Stomach (tissue), 9 donors: Measurements from ENCODE around the gene AP1S3. TPM values are rescaled to one million over a fixed set of nuclear protein-coding genes. Genes with fewer than 3 reads are reported as not detected.

Source experiments
- DNase-seq, 2 donors: peaks; one replicate each; pipeline versions ENCODE4 v3.0.0 to v3.0.0-alpha.2; 2013 to 2019
- H3K27ac ChIP-seq, 5 donors: fragments of 200-600 bp in 4 of 5; sonication (generic) in 4 of 5; one replicate each; pipeline ENCODE4 v1.5.1; 2013 to 2019; ENCODE audit warnings: mild to moderate bottlenecking in 1 of 5, moderate library complexity in 1 of 5
- H3K27me3 ChIP-seq, 3 donors: fragments of 200-600 bp; sonication (generic); one replicate each; pipeline ENCODE4 v1.5.1; 2017 to 2019; ENCODE audit warnings: mixed run types in 1 of 3
- H3K36me3 ChIP-seq, 4 donors: fragments of 200-600 bp; sonication (generic); 1 replicate in 3 of 4; 2 replicates in 1 of 4; pipeline ENCODE4 v1.5.1; 2016 to 2019
- H3K4me1 ChIP-seq, 4 donors: fragments of 200-600 bp; sonication (generic); one replicate each; pipeline ENCODE4 v1.5.1; 2016 to 2019
- H3K4me3 ChIP-seq, 4 donors: fragments of 200-600 bp; sonication (generic) in 3 of 4; one replicate each; pipeline ENCODE4 v1.5.1; 2016 to 2019; ENCODE audit warnings: mild to moderate bottlenecking in 1 of 4
- H3K9me3 ChIP-seq, 4 donors: fragments of 200-600 bp; sonication (generic); one replicate each; pipeline ENCODE4 v1.5.1; 2016 to 2019
- CTCF ChIP-seq, 7 experiments: fragments of 450-650 bp in 4 of 7; fragments of 200-600 bp in 3 of 7; sonication (generic) in 3 of 7; IDR thresholded peaks; one replicate each; pipeline ENCODE4 v1.5.1; 2016 to 2019; ENCODE audit warnings: antibody characterized with exemption in 7 of 7, control low read depth in 2 of 7, mild to moderate bottlenecking in 1 of 7
- EP300 ChIP-seq: sonication (generic); formaldehyde crosslinking; IDR thresholded peaks from one replicate; pipeline ENCODE4 v1.6.1; 2017; ENCODE audit warnings: antibody characterized with exemption
- POLR2A ChIP-seq, 4 donors: fragments of 450-650 bp; IDR thresholded peaks; one replicate each; pipeline ENCODE4 v1.6.1; 2016; ENCODE audit warnings: antibody characterized with exemption in 4 of 4, control low read depth in 2 of 4, mild to moderate bottlenecking in 1 of 4, moderate library complexity in 1 of 4
- POLR2AphosphoS5 ChIP-seq, 3 donors: sonication (generic); formaldehyde crosslinking; IDR thresholded peaks; one replicate each; pipeline ENCODE4 v1.6.1; 2016; ENCODE audit warnings: antibody characterized with exemption in 3 of 3
- WGBS, 5 donors: extraction: QIAGEN DNeasy Blood & Tissue Kit in 3 of 5; methylation state at CpG; one replicate each; pipeline versions ENCODE4 v1.1.5 to v1.1.7; 2013 to 2018; 5-methylcytosine and 5-hydroxymethylcytosine counted together
- intact Hi-C: fragments of 100-400 bp; cut with DNase I; formaldehyde crosslinking; loops from one replicate; pipeline ENCODE4 v1.15.1; 2023; ENCODE audit warnings: low total_unique reads
- polyA plus RNA-seq, 3 donors: library from polyadenylated mRNA; stranded (reverse); fragments of 200-250 nt; gene quantifications; one replicate each; pipeline ENCODE4 v1.2.3, GENCODE V29; 2013
- total RNA-seq, 5 donors: library from RNA; depleted of rRNA; stranded (reverse); fragments of >200 nt; gene quantifications; one replicate each; pipeline versions ENCODE4 v1.1.0 to v1.2.3, GENCODE V29; 2014 to 2016
- donor health status: healthy with polysubstance abuse.
- donor health status: Bipolar disorder and iron deficiency.
- donor health status: healthy.

AP1S3 gene
- total and polyA plus RNA-seq, 8 donors, result 1.5 to 18.2 (median 6.1) TPM; not detected in 2

- no peaks in the 10 kb centered on the region for H3K9me3 ChIP-seq
- no peaks in the 10 kb centered on the region for H3K27me3 ChIP-seq
- no peak for TF ChIP-seq POLR2AphosphoS5 (IDR thresholded peaks at IDR 0.05)
- TF ChIP-seq POLR2A (IDR thresholded peaks at IDR 0.05), result no peak
- no peak for TF ChIP-seq CTCF (IDR thresholded peaks at IDR 0.05)
- no peak for TF ChIP-seq EP300
- 92 to 100% (median 98%) methylated on average over 1 of the region's 1 CpG for WGBS, 5 donors
- intact Hi-C loops, result no loop called here
- no peak overlapping the region for H3K27ac ChIP-seq
- no peak overlapping the region for H3K4me3 ChIP-seq
- no peaks in the 10 kb centered on the region for H3K36me3 ChIP-seq
- peaks cover 10 to 25% (median 17%) of the 10 kb centered on the region in 4 donors for H3K4me1 ChIP-seq
- DNase-seq, result no peak
Observed at GRCh38 chr2:223834431-223834830, 3.0 kb downstream of the AP1S3 start.

- intact Hi-C loops, result no loop called here
- 34 to 46% (median 38%) methylated on average over 8 of the region's 8 CpGs for WGBS, 5 donors
- Histone ChIP-seq H3K27ac (no peak overlapping the region), H3K4me1 (peaks cover 10 to 21% (median 16%) of the 10 kb centered on the region in 4 donors), H3K9me3 (no peaks in the 10 kb centered on the region), H3K4me3 (no peak overlapping the region), H3K27me3 (no peaks in the 10 kb centered on the region), H3K36me3 (no peaks in the 10 kb centered on the region)
- peak in 1 of 2 donors; percentile 19 for DNase-seq
- no peak for TF ChIP-seq CTCF (IDR thresholded peaks at IDR 0.05)
- TF ChIP-seq POLR2A (IDR thresholded peaks at IDR 0.05), result no peak
- TF ChIP-seq EP300, result no peak
- no peak for TF ChIP-seq POLR2AphosphoS5 (IDR thresholded peaks at IDR 0.05)
Observed at GRCh38 chr2:223832241-223832903, 5.0 kb downstream of the AP1S3 start.

GRCh38 chr2:223829128-223829527, 8.3 kb downstream of the AP1S3 start:
- Histone ChIP-seq H3K36me3 (no peaks in the 10 kb centered on the region), H3K27ac (no peak overlapping the region), H3K4me3 (no peak overlapping the region), H3K27me3 (no peaks in the 10 kb centered on the region), H3K9me3 (no peaks in the 10 kb centered on the region), H3K4me1 (peaks cover 0 to 5% (median 0%) of the 10 kb centered on the region in 4 donors)
- DNase-seq, result no peak
- no peak for TF ChIP-seq POLR2A (IDR thresholded peaks at IDR 0.05)
- no peak for TF ChIP-seq POLR2AphosphoS5 (IDR thresholded peaks at IDR 0.05)
- intact Hi-C loops, result no loop called here
- WGBS, 5 donors, result 94 to 98% (median 97%) methylated on average over 5 of the region's 5 CpGs

- Histone ChIP-seq H3K36me3 (no peaks in the 10 kb centered on the region), H3K27me3 (no peaks in the 10 kb centered on the region), H3K4me3 (no peak overlapping the region), H3K4me1 (peaks cover 0 to 5% (median 0%) of the 10 kb centered on the region in 4 donors), H3K9me3 (no peaks in the 10 kb centered on the region), H3K27ac (no peak overlapping the region)
- no peak for DNase-seq
- 89 to 98% (median 91%) methylated on average over 6 of the region's 6 CpGs for WGBS, 5 donors
- no peak for TF ChIP-seq POLR2AphosphoS5 (IDR thresholded peaks at IDR 0.05)
- TF ChIP-seq EP300, result no peak
- TF ChIP-seq CTCF (IDR thresholded peaks at IDR 0.05), result no peak
- no peak for TF ChIP-seq POLR2A (IDR thresholded peaks at IDR 0.05)
- intact Hi-C loops, result no loop called here
Observed at GRCh38 chr2:223828314-223828713, 9.1 kb downstream of the AP1S3 start.

- H3K4me1 ChIP-seq, result no peaks in the 10 kb centered on the region
- no peaks in the 10 kb centered on the region for H3K27me3 ChIP-seq
- no peaks in the 10 kb centered on the region for H3K9me3 ChIP-seq
- DNase-seq, result no peak
- H3K4me3 ChIP-seq, result no peak overlapping the region
- H3K27ac ChIP-seq, result no peak overlapping the region
- intact Hi-C loops, result no loop called here
- H3K36me3 ChIP-seq, result no peaks in the 10 kb centered on the region
- 59 to 73% (median 70%) methylated on average over 4 of the region's 4 CpGs for WGBS, 5 donors
- TF ChIP-seq EP300, result no peak
- TF ChIP-seq CTCF (IDR thresholded peaks at IDR 0.05), result no peak
- no peak for TF ChIP-seq POLR2AphosphoS5 (IDR thresholded peaks at IDR 0.05)
Observed at GRCh38 chr2:223826995-223827394, 10.4 kb downstream of the AP1S3 start.
